Esophagus muscularis mucosa (tissue), 4 donors: ENCODE measurements around the gene SLC25A18. TPM values are rescaled to one million over a fixed set of nuclear protein-coding genes. Genes with fewer than 3 reads are reported as not detected.

Source experiments
- DNase-seq: peaks from one replicate; pipeline ENCODE4 v3.0.0-alpha.2; 2017; ENCODE audit errors: extremely low spot score
- H3K27ac ChIP-seq, 4 donors: fragments of 200-600 bp; sonication (generic); replicated peaks in 1 of 4; 1 replicate in 3 of 4; 2 replicates in 1 of 4; pipeline ENCODE4 v1.5.1; 2016 to 2019; ENCODE audit warnings: mild to moderate bottlenecking in 1 of 4
- H3K27me3 ChIP-seq, 4 donors: fragments of 200-600 bp; sonication (generic); one replicate each; pipeline versions ENCODE4 v1.5.1 to v1.6.0; 2016 to 2019
- H3K36me3 ChIP-seq, 4 donors: fragments of 200-600 bp; sonication (generic); one replicate each; pipeline ENCODE4 v1.5.1; 2016 to 2019
- H3K4me1 ChIP-seq, 4 donors: fragments of 200-600 bp; sonication (generic); one replicate each; pipeline ENCODE4 v1.5.1; 2016 to 2019
- H3K4me3 ChIP-seq, 4 donors: fragments of 200-600 bp; sonication (generic); 1 replicate in 2 of 4; 2 replicates in 2 of 4; pipeline ENCODE4 v1.5.1; 2016 to 2019; ENCODE audit warnings: mild to moderate bottlenecking in 4 of 4, moderate library complexity in 1 of 4
- H3K9me3 ChIP-seq, 4 donors: fragments of 200-600 bp; sonication (generic); 1 replicate in 3 of 4; 2 replicates in 1 of 4; pipeline ENCODE4 v1.5.1; 2016 to 2019
- CTCF ChIP-seq, 3 experiments: fragments of 200-600 bp in 2 of 3; fragments of 450-650 bp in 1 of 3; sonication (generic) in 2 of 3; IDR thresholded peaks; one replicate each; pipeline ENCODE4 v1.5.1; 2017 to 2019; ENCODE audit warnings: antibody characterized with exemption in 3 of 3, mild to moderate bottlenecking in 2 of 3, moderate library complexity in 1 of 3
- EP300 ChIP-seq: sonication (generic); formaldehyde crosslinking; IDR thresholded peaks from one replicate; pipeline ENCODE4 v1.6.1; 2017; ENCODE audit warnings: antibody characterized with exemption
- POLR2A ChIP-seq: fragments of 450-650 bp; IDR thresholded peaks from one replicate; pipeline ENCODE4 v1.6.1; 2017; ENCODE audit warnings: antibody characterized with exemption, moderate library complexity, mild to moderate bottlenecking, low read depth
- POLR2AphosphoS5 ChIP-seq, 2 donors: sonication (generic); formaldehyde crosslinking; IDR thresholded peaks; one replicate each; pipeline ENCODE4 v1.6.1; 2017; ENCODE audit warnings: antibody characterized with exemption in 2 of 2
- WGBS: methylation state at CpG from one replicate; pipeline ENCODE4 v1.1.5; 2018; 5-methylcytosine and 5-hydroxymethylcytosine counted together
- intact Hi-C: fragments of 100-400 bp; cut with DNase I; formaldehyde crosslinking; loops from one replicate; pipeline ENCODE4 v1.15.1; 2023
- total RNA-seq, 4 donors: library from RNA; depleted of rRNA; stranded (reverse); fragments of >200 nt; gene quantifications; one replicate each; pipeline versions ENCODE4 v1.1.0 to v1.2.1, GENCODE V29; 2016

The SLC25A18 gene
- total RNA-seq, 4 donors from 2014 or later: 0.42 to 2.8 (median 1.8) TPM

GRCh38 chr22:17523925-17524324 lies 39.4 kb upstream of the SLC25A18 start:
- no peaks in the 10 kb centered on the region for H3K27me3 ChIP-seq
- H3K9me3 ChIP-seq: no peaks in the 10 kb centered on the region
- H3K36me3 ChIP-seq: peaks cover 0 to 17% (median 0%) of the 10 kb centered on the region in 4 donors
- TF ChIP-seq EP300 (no peak), CTCF (IDR thresholded peaks at IDR 0.05) (no peak), POLR2A (no peak), POLR2AphosphoS5 (IDR thresholded peaks at IDR 0.05) (no peak)
- intact Hi-C loops: no loop called here
- H3K4me1 ChIP-seq: no peaks in the 10 kb centered on the region
- H3K4me3 ChIP-seq: no peak overlapping the region
- no peak overlapping the region for H3K27ac ChIP-seq
- no peak for DNase-seq
- WGBS: 83% methylated on average over 10 of the region's 10 CpGs

- intact Hi-C loops: no loop called here
- Histone ChIP-seq H3K27ac (peak overlapping the region in 2 of 4 donors; percentile 20 to 23), H3K27me3 (no peaks in the 10 kb centered on the region), H3K9me3 (no peaks in the 10 kb centered on the region), H3K36me3 (peaks cover 0 to 24% (median 1%) of the 10 kb centered on the region in 4 donors), H3K4me1 (peaks cover 0 to 14% (median 10%) of the 10 kb centered on the region in 4 donors), H3K4me3 (no peak overlapping the region)
- WGBS: 52% methylated on average over 5 of the region's 5 CpGs
- no peak for DNase-seq
- TF ChIP-seq POLR2AphosphoS5 (IDR thresholded peaks at IDR 0.05): peak in 1 of 2 donors; percentile 44
- TF ChIP-seq POLR2A: no peak
Measured at GRCh38 chr22:17536269-17536668, 27.0 kb upstream of the SLC25A18 start.

GRCh38 chr22:17537155-17537554 lies 26.1 kb upstream of the SLC25A18 start:
- Histone ChIP-seq H3K4me1 (peaks cover 0 to 14% (median 10%) of the 10 kb centered on the region in 4 donors), H3K4me3 (no peak overlapping the region), H3K27me3 (no peaks in the 10 kb centered on the region), H3K36me3 (peaks cover 0 to 30% (median 6%) of the 10 kb centered on the region in 4 donors), H3K27ac (peak overlapping the region in 1 of 4 donors; percentile 23), H3K9me3 (no peaks in the 10 kb centered on the region)
- intact Hi-C loops: no loop called here
- WGBS: 98% methylated on average over 2 of the region's 2 CpGs
- no peak for DNase-seq
- TF ChIP-seq POLR2AphosphoS5 (IDR thresholded peaks at IDR 0.05): no peak
- no peak for TF ChIP-seq CTCF (IDR thresholded peaks at IDR 0.05)

- 83% methylated on average over 15 of the region's 15 CpGs for WGBS
- no peak for TF ChIP-seq CTCF (IDR thresholded peaks at IDR 0.05)
- TF ChIP-seq EP300: no peak
- no peak for TF ChIP-seq POLR2AphosphoS5 (IDR thresholded peaks at IDR 0.05)
- TF ChIP-seq POLR2A: no peak
- DNase-seq: no peak
- Histone ChIP-seq H3K4me1 (peaks cover 0 to 14% (median 10%) of the 10 kb centered on the region in 4 donors), H3K27me3 (no peaks in the 10 kb centered on the region), H3K9me3 (no peaks in the 10 kb centered on the region), H3K4me3 (no peak overlapping the region), H3K36me3 (peaks cover 0 to 49% (median 14%) of the 10 kb centered on the region in 4 donors), H3K27ac (no peak overlapping the region)
- intact Hi-C loops: no loop called here
Measured at GRCh38 chr22:17540481-17540880, 22.8 kb upstream of the SLC25A18 start.

GRCh38 chr22:17541476-17541875 lies 21.8 kb upstream of the SLC25A18 start:
- intact Hi-C loops: no loop called here
- peaks cover 0 to 49% (median 14%) of the 10 kb centered on the region in 4 donors for H3K36me3 ChIP-seq
- DNase-seq: no peak
- H3K9me3 ChIP-seq: no peaks in the 10 kb centered on the region
- TF ChIP-seq POLR2A (no peak), CTCF (IDR thresholded peaks at IDR 0.05) (no peak), EP300 (no peak), POLR2AphosphoS5 (IDR thresholded peaks at IDR 0.05) (no peak)
- H3K27ac ChIP-seq: no peak overlapping the region
- WGBS: 82% methylated on average over 7 of the region's 7 CpGs
- peaks cover 0 to 8% (median 3%) of the 10 kb centered on the region in 4 donors for H3K4me1 ChIP-seq
- no peaks in the 10 kb centered on the region for H3K27me3 ChIP-seq
- H3K4me3 ChIP-seq: no peak overlapping the region
